WTC11 (cell line): ENCODE results near the gene PDXK. TPM values are rescaled to one million over a fixed set of nuclear protein-coding genes. Genes with fewer than 3 reads are reported as not detected.

Experiments
- ATAC-seq: fragments of 200-7000 bp; cut with Tn5 transposase; 2 replicates; pipeline ENCODE4 v1.10.0; 2021; ENCODE audit warnings: mild to moderate bottlenecking, moderate library complexity
- CTCF ChIA-PET: fragments of 300-600 bp; sonication (Branson Sonifier 250); formaldehyde crosslinking; loops from one replicate; lab custom pipeline; 2021; ENCODE audit warnings: antibody characterized with exemption; lab: Charles Lee
- POLR2A ChIA-PET: fragments of 350-600 bp; sonication (Branson Sonifier 250); formaldehyde crosslinking; loops from one replicate; lab custom pipeline; 2021; ENCODE audit warnings: antibody characterized with exemption; lab: Charles Lee
- DNase-seq: peaks from one replicate; pipeline ENCODE4 v3.0.0; 2021; ENCODE audit warnings: low spot score
- H3K27ac Mint-ChIP-seq: 2 replicates; pipeline ENCODE4 v1.8.0; 2021; ENCODE audit warnings: mixed read lengths
- H3K27me3 Mint-ChIP-seq: 2 replicates; pipeline ENCODE4 v1.8.0; 2021; ENCODE audit warnings: low read depth, mild to moderate bottlenecking, moderate library complexity, mixed read lengths
- H3K36me3 Mint-ChIP-seq: 2 replicates; pipeline ENCODE4 v1.8.0; 2021; ENCODE audit warnings: mixed read lengths
- H3K4me1 Mint-ChIP-seq: 2 replicates; pipeline ENCODE4 v1.8.0; 2022; ENCODE audit warnings: mixed read lengths
- H3K4me3 Mint-ChIP-seq: 2 replicates; pipeline ENCODE4 v1.8.0; 2021; ENCODE audit warnings: mild to moderate bottlenecking, moderate library complexity, mixed read lengths
- H3K9me3 Mint-ChIP-seq: 2 replicates; pipeline ENCODE4 v1.8.0; 2021; ENCODE audit warnings: mixed read lengths
- E2F1 ChIP-seq: sonication (generic); formaldehyde crosslinking; IDR thresholded peaks from 2 replicates; pipeline ENCODE4 v1.8.0; 2022; ENCODE audit warnings: mild to moderate bottlenecking, missing genetic modification reagents
- E2F5 ChIP-seq: sonication (generic); formaldehyde crosslinking; IDR thresholded peaks from 2 replicates; pipeline ENCODE4 v1.8.1; 2022; ENCODE audit warnings: mild to moderate bottlenecking, moderate library complexity, missing genetic modification reagents
- ESRRA ChIP-seq: sonication (generic); formaldehyde crosslinking; IDR thresholded peaks from 2 replicates; pipeline ENCODE4 v1.8.1; 2022; ENCODE audit warnings: mild to moderate bottlenecking, missing genetic modification reagents, borderline replicate concordance
- ETV6 ChIP-seq: sonication (generic); formaldehyde crosslinking; IDR thresholded peaks from 2 replicates; pipeline ENCODE4 v1.8.1; 2022; ENCODE audit warnings: mild to moderate bottlenecking, missing genetic modification reagents
- FOXJ3 ChIP-seq: sonication (generic); formaldehyde crosslinking; IDR thresholded peaks from 2 replicates; pipeline ENCODE4 v1.9.0; 2021; ENCODE audit warnings: missing genetic modification reagents, mild to moderate bottlenecking, borderline replicate concordance
- FOXP4 ChIP-seq: sonication (generic); formaldehyde crosslinking; IDR thresholded peaks from 2 replicates; pipeline ENCODE4 v1.8.0; 2022; ENCODE audit warnings: mild to moderate bottlenecking, missing genetic modification reagents
- GABPB1 ChIP-seq: sonication (generic); formaldehyde crosslinking; IDR thresholded peaks from 2 replicates; pipeline ENCODE4 v1.8.1; 2023; ENCODE audit warnings: mild to moderate bottlenecking, missing genetic modification reagents
- HMGA2 ChIP-seq: fragments of 250-450 bp; sonication (Bioruptor Pico); IDR thresholded peaks from 2 replicates; pipeline ENCODE4 v1.4.0; 2021; ENCODE audit warnings: mild to moderate bottlenecking, moderate library complexity
- IRF1 ChIP-seq: sonication (generic); formaldehyde crosslinking; IDR thresholded peaks from 2 replicates; pipeline ENCODE4 v1.8.0; 2023; ENCODE audit warnings: missing genetic modification reagents
- JAZF1 ChIP-seq: fragments of 250-450 bp; sonication (Bioruptor Pico); IDR thresholded peaks from 2 replicates; pipeline ENCODE4 v1.9.0; 2021; ENCODE audit warnings: moderate library complexity, mild to moderate bottlenecking, inconsistent platforms
- KAT7 ChIP-seq: sonication (generic); formaldehyde crosslinking; IDR thresholded peaks from 2 replicates; pipeline ENCODE4 v1.8.1; 2023; ENCODE audit warnings: missing genetic modification reagents, mild to moderate bottlenecking, borderline replicate concordance
- MAX ChIP-seq: sonication (generic); formaldehyde crosslinking; IDR thresholded peaks from 2 replicates; pipeline ENCODE4 v1.8.0; 2022; ENCODE audit warnings: mild to moderate bottlenecking, missing genetic modification reagents
- NFYB ChIP-seq: sonication (generic); formaldehyde crosslinking; conservative IDR thresholded peaks from 2 replicates; pipeline ENCODE4 v1.8.0; 2022; ENCODE audit warnings: low read depth, missing genetic modification reagents
- NR3C1 ChIP-seq: sonication (generic); formaldehyde crosslinking; conservative IDR thresholded peaks from 2 replicates; pipeline ENCODE4 v1.8.1; 2023; ENCODE audit warnings: low read depth, mild to moderate bottlenecking, missing genetic modification reagents
- OVOL2 ChIP-seq: fragments of 250-450 bp; sonication (Bioruptor Pico); IDR thresholded peaks from 2 replicates; pipeline ENCODE4 v1.9.0; 2021; ENCODE audit warnings: mild to moderate bottlenecking, borderline replicate concordance
- SMAD4 ChIP-seq: sonication (generic); formaldehyde crosslinking; IDR thresholded peaks from 2 replicates; pipeline ENCODE4 v1.8.0; 2022; ENCODE audit warnings: mild to moderate bottlenecking, missing genetic modification reagents
- SP1 ChIP-seq: sonication (generic); formaldehyde crosslinking; conservative IDR thresholded peaks from 2 replicates; pipeline ENCODE4 v1.8.1; 2022; ENCODE audit warnings: missing genetic modification reagents
- USF2 ChIP-seq: sonication (generic); formaldehyde crosslinking; IDR thresholded peaks from 2 replicates; pipeline ENCODE4 v1.8.1; 2023; ENCODE audit warnings: mild to moderate bottlenecking, missing genetic modification reagents, moderate library complexity
- ZNF512 ChIP-seq: sonication (generic); formaldehyde crosslinking; IDR thresholded peaks from 2 replicates; pipeline ENCODE4 v1.8.1; 2022; ENCODE audit warnings: missing genetic modification reagents, borderline replicate concordance
- total RNA-seq: library from RNA; stranded (reverse); gene quantifications from 3 replicates; pipeline ENCODE4 v1.2.3, GENCODE V29; 2021

Gene PDXK
- total RNA-seq, 1 experiment from 2014 or later: 120 TPM

- TF ChIP-seq NFYB (CRISPR knock-in tag) (no peak), HMGA2 (CRISPR knock-in tag) (no peak), E2F1 (peak; percentile 26; the same call in 1 of the 2 replicates), SP1 (no peak), MAX (CRISPR knock-in tag) (peak; percentile 69), GABPB1 (CRISPR knock-in tag) (no peak), JAZF1 (CRISPR knock-in tag) (no peak), USF2 (CRISPR knock-in tag) (no peak), IRF1 (no peak), ZNF512 (CRISPR knock-in tag) (no peak), FOXJ3 (CRISPR knock-in tag) (no peak), E2F5 (peak; percentile 45; the same call in 1 of the 2 replicates), ETV6 (CRISPR knock-in tag) (no peak), SMAD4 (CRISPR knock-in tag) (no peak)
Measured at GRCh38 chr21:43717967-43718871, 710 bp upstream of the PDXK start (continued).

GRCh38 chr21:43719748-43720538 lies 1.0 kb downstream of the PDXK start:
- H3K36me3 Mint-ChIP-seq: peaks cover 5% of the 10 kb centered on the region
- H3K27ac Mint-ChIP-seq: no peak overlapping the region
- ChIA-PET POLR2A (interaction anchor here (1.1 to 2.1 kb wide), 2 partner anchors 9 to 61 kb away, joined by 3 to 9 read pairs; no protein-coding TSS in a partner anchor), CTCF (interaction anchor here (3.6 kb wide), 1 partner anchor 8 kb away, joined by 45 read pairs; no protein-coding TSS in a partner anchor)
- DNase-seq: no peak
- TF ChIP-seq KAT7: no peak
- peak; percentile 45; the same call in 1 of the 2 replicates for TF ChIP-seq ESRRA
- TF ChIP-seq FOXP4 (CRISPR knock-in tag): no peak
- no peak for TF ChIP-seq NR3C1
- TF ChIP-seq OVOL2 (CRISPR knock-in tag): no peak
- H3K9me3 Mint-ChIP-seq: no peaks in the 10 kb centered on the region
- ATAC-seq: no peak
- H3K4me1 Mint-ChIP-seq: peaks cover 14% of the 10 kb centered on the region
- peaks cover 9% of the 10 kb centered on the region for H3K27me3 Mint-ChIP-seq
- peak overlapping the region; percentile 69 for H3K4me3 Mint-ChIP-seq
